Measurements from ENCODE around the gene LYRM1.

GRCh38 chr16:20938426-20938825 is 37.9 kb downstream of the LYRM1 start:
- TF ChIP-seq POLR2AphosphoS5 (IDR thresholded peaks at IDR 0.05; ENCODE audit: low read depth, low read length) (no peak), POLR2A (IDR thresholded peaks at IDR 0.05; ENCODE audit: low read depth, low read length) (no peak), TAF1 (IDR thresholded peaks at IDR 0.05; ENCODE audit: low read depth, low read length) (no peak), SPI1 (IDR thresholded peaks at IDR 0.05; ENCODE audit: low read depth, low read length) (no peak)
